ENCODE data around the gene LARP4. TPM values are rescaled to one million over a fixed set of nuclear protein-coding genes. Genes with fewer than 3 reads are reported as not detected.
"Not testable (repeated sequence)": the region's sequence is repeated elsewhere in the genome, so short reads cannot be mapped to it uniquely, and the experiment has no call there.

LARP4 gene
- total and polyA plus RNA-seq, 2 experiments from 2014 or later: 17.4 to 30.9 TPM

- H3K9me3 ChIP-seq (ENCODE audit: low read depth): no peaks in the 10 kb centered on the region
- 85 to 87% methylated on average over 5 of the region's 5 CpGs for WGBS, 2 experiments (ENCODE audit: low coverage in 1 of 2, low lambda C conversion rate in 2 of 2, missing lambda C conversion rate in 2 of 2)
- no peaks in the 10 kb centered on the region for H3K79me2 ChIP-seq (ENCODE audit: insufficient read depth)
- H3K4me2 ChIP-seq (ENCODE audit: unreplicated experiment): no peak overlapping the region
- in situ Hi-C loops (cut with MboI): no loop called here
- H2AFZ ChIP-seq: no peak overlapping the region
- TF ChIP-seq EZH2 (IDR thresholded peaks at IDR 0.05; ENCODE audit: insufficient read depth, poor library complexity, severe bottlenecking) (no peak), EZH2phosphoT487 (IDR thresholded peaks at IDR 0.05; ENCODE audit: insufficient read depth, low read depth) (no peak)
- no peak overlapping the region for H3K4me3 ChIP-seq
- no peak overlapping the region for H3K27ac ChIP-seq
- peaks cover 4% of the 10 kb centered on the region; the same call in 1 of the 2 replicates for H3F3A ChIP-seq (ENCODE audit: insufficient read depth)
- no peaks in the 10 kb centered on the region for H4K20me1 ChIP-seq (ENCODE audit: insufficient read depth)
- no peaks in the 10 kb centered on the region for H3K36me3 ChIP-seq (ENCODE audit: low read depth)
- no peak overlapping the region for H3K9ac ChIP-seq
- H3K4me1 ChIP-seq (ENCODE audit: insufficient read depth): no peaks in the 10 kb centered on the region
- no peaks in the 10 kb centered on the region for H3K9me2 ChIP-seq (ENCODE audit: insufficient read depth)
- H3K27me3 ChIP-seq (replicated peaks; ENCODE audit: insufficient read depth): no peaks in the 10 kb centered on the region
- DNase-seq: no peak
Measured at GRCh38 chr12:50488801-50489200, 88.1 kb downstream of the LARP4 start.

GRCh38 chr12:50498119-50498518 lies 97.4 kb downstream of the LARP4 start:
- H4K20me1 ChIP-seq (ENCODE audit: insufficient read depth); H3K9me3 ChIP-seq (ENCODE audit: low read depth); DNase-seq; H2AFZ ChIP-seq; H3K4me1 ChIP-seq (ENCODE audit: insufficient read depth); H3K27me3 ChIP-seq (replicated peaks; ENCODE audit: insufficient read depth); H3K36me3 ChIP-seq (ENCODE audit: low read depth); H3K79me2 ChIP-seq (ENCODE audit: insufficient read depth); H3K4me3 ChIP-seq; H3F3A ChIP-seq (ENCODE audit: insufficient read depth); H3K4me2 ChIP-seq (ENCODE audit: unreplicated experiment); H3K9ac ChIP-seq; H3K27ac ChIP-seq; in situ Hi-C loops (cut with MboI); H3K9me2 ChIP-seq (ENCODE audit: insufficient read depth): not testable (repeated sequence)
- WGBS, 2 experiments (ENCODE audit: low coverage in 1 of 2, low lambda C conversion rate in 2 of 2, missing lambda C conversion rate in 2 of 2): 81% methylated on average over 11 of the region's 11 CpGs

GRCh38 chr12:50504798-50505674 lies 104.4 kb downstream of the LARP4 start, which contains the start of gene DIP2B:
DIP2B (plus strand) TSS chr12:50504985; CDS start chr12:50505141, 156 bp downstream.
- in situ Hi-C loops (cut with MboI): loop anchor here (10.0 kb wide), 1 partner anchor 130 kb away; no protein-coding TSS in a partner anchor
- Histone ChIP-seq H3K27me3 (replicated peaks; ENCODE audit: insufficient read depth) (no peaks in the 10 kb centered on the region), H3K27ac (peak within 1 kb of the TSS; percentile 67), H2AFZ (peak within 1 kb of the TSS; percentile 93), H3F3A (ENCODE audit: insufficient read depth) (no peaks in the 10 kb centered on the region), H3K4me1 (ENCODE audit: insufficient read depth) (peaks cover 23% of the 10 kb centered on the region), H3K9me2 (ENCODE audit: insufficient read depth) (no peaks in the 10 kb centered on the region), H3K36me3 (ENCODE audit: low read depth) (no peaks in the 10 kb centered on the region), H3K79me2 (ENCODE audit: insufficient read depth) (peaks cover 49% of the 10 kb centered on the region), H3K4me2 (ENCODE audit: unreplicated experiment) (peak within 1 kb of the TSS; percentile 96), H3K9me3 (ENCODE audit: low read depth) (no peaks in the 10 kb centered on the region), H3K9ac (peak within 1 kb of the TSS; percentile 88), H3K4me3 (peak within 1 kb of the TSS; percentile 83), H4K20me1 (ENCODE audit: insufficient read depth) (no peaks in the 10 kb centered on the region)
- WGBS, 2 experiments (ENCODE audit: low coverage in 1 of 2, low lambda C conversion rate in 2 of 2, missing lambda C conversion rate in 2 of 2): 0 to 1% methylated on average over 49 to 58 of the region's 77 CpGs
- TF ChIP-seq EZH2 (IDR thresholded peaks at IDR 0.05; ENCODE audit: insufficient read depth, poor library complexity, severe bottlenecking) (no peak), EZH2phosphoT487 (IDR thresholded peaks at IDR 0.05; ENCODE audit: insufficient read depth, low read depth) (no peak)
- DNase-seq: peak; percentile 96

GRCh38 chr12:50505675-50506530 lies 105.2 kb downstream of the LARP4 start:
- WGBS, 2 experiments (ENCODE audit: low coverage in 1 of 2, low lambda C conversion rate in 2 of 2, missing lambda C conversion rate in 2 of 2): 1% methylated on average over 11 of the region's 11 CpGs
- Histone ChIP-seq H3K9ac (peak overlapping the region; percentile 88), H3K4me2 (ENCODE audit: unreplicated experiment) (peak overlapping the region; percentile 96), H3K4me1 (ENCODE audit: insufficient read depth) (peaks cover 23% of the 10 kb centered on the region), H3K9me2 (ENCODE audit: insufficient read depth) (no peaks in the 10 kb centered on the region), H3F3A (ENCODE audit: insufficient read depth) (no peaks in the 10 kb centered on the region), H3K79me2 (ENCODE audit: insufficient read depth) (peaks cover 58% of the 10 kb centered on the region), H3K36me3 (ENCODE audit: low read depth) (no peaks in the 10 kb centered on the region), H2AFZ (peak overlapping the region; percentile 93), H3K9me3 (ENCODE audit: low read depth) (no peaks in the 10 kb centered on the region), H4K20me1 (ENCODE audit: insufficient read depth) (no peaks in the 10 kb centered on the region), H3K4me3 (peak overlapping the region; percentile 83), H3K27me3 (replicated peaks; ENCODE audit: insufficient read depth) (no peaks in the 10 kb centered on the region), H3K27ac (peak overlapping the region; percentile 67)
- DNase-seq: peak; percentile 46
- in situ Hi-C loops (cut with MboI): loop anchor here (10.0 kb wide), 1 partner anchor 129 kb away; no protein-coding TSS in a partner anchor
- TF ChIP-seq EZH2 (IDR thresholded peaks at IDR 0.05; ENCODE audit: insufficient read depth, poor library complexity, severe bottlenecking) (no peak), EZH2phosphoT487 (IDR thresholded peaks at IDR 0.05; ENCODE audit: insufficient read depth, low read depth) (no peak)

Data from GM23248 (cell line).